ENCODE measurements around the gene LNX1. TPM values are rescaled to one million over a fixed set of nuclear protein-coding genes. Genes with fewer than 3 reads are reported as not detected.

The LNX1 gene
- total and polyA plus RNA-seq, 2 donors (not counting 3 experiments of a cell fraction or from before 2014, with no cell fraction given) = 0.72 to 1.3 TPM

- Histone ChIP-seq H3K4me1 (ENCODE audit: control insufficient read depth, extremely low read depth, insufficient read depth, low read length) (no peaks in the 10 kb centered on the region), H3K36me3 (ENCODE audit: control insufficient read depth in 2 of 2, extremely low read depth in 1 of 2, insufficient read depth in 2 of 2, low read length in 2 of 2) (no peaks in the 10 kb centered on the region), H3K9me1 (replicated peaks; ENCODE audit: control insufficient read depth, extremely low read depth, insufficient read depth, low read length) (no peaks in the 10 kb centered on the region), H3K79me2 (ENCODE audit: control insufficient read depth, insufficient read depth, low read length) (no peaks in the 10 kb centered on the region), H3K4me3 (replicated peaks in 1 of 3; ENCODE audit: insufficient read depth in 1 of 3, low read depth in 1 of 3, low read length in 3 of 3) (no peak overlapping the region), H3K9me3 (replicated peaks; ENCODE audit: control insufficient read depth, insufficient read depth, low read length) (no peaks in the 10 kb centered on the region), H3K9ac (replicated peaks; ENCODE audit: extremely low read depth, insufficient read depth, low read length) (no peak overlapping the region), H2AFZ (ENCODE audit: low read depth, low read length) (no peak overlapping the region), H3K27ac (ENCODE audit: insufficient read depth, low read depth, low read length) (no peak overlapping the region), H4K20me1 (replicated peaks; ENCODE audit: control insufficient read depth, extremely low read depth, insufficient read depth, low read length) (no peaks in the 10 kb centered on the region), H3K4me2 (ENCODE audit: insufficient read depth, low read length) (no peak overlapping the region), H3K27me3 (ENCODE audit: control insufficient read depth in 2 of 2, insufficient read depth in 2 of 2, low read length in 2 of 2) (no peaks in the 10 kb centered on the region)
- DNase-seq (ENCODE audit: low read depth, low spot score) = no peak
- intact Hi-C loops (cut with micrococcal nuclease) = no loop called here
- no TSS peak for BruUV-seq (replicated peaks)
- FAIRE-seq = no peak
- ChIA-PET POLR2A (no interaction called here), CTCF (no interaction called here)
- TF ChIP-seq FOS (IDR thresholded peaks at IDR 0.05; ENCODE audit: borderline replicate concordance, insufficient read depth, low read length) (no peak), MYC (IDR thresholded peaks at IDR 0.05; ENCODE audit: low read depth, low read length) (no peak), POLR2AphosphoS5 (IDR thresholded peaks at IDR 0.05; ENCODE audit: insufficient read depth, low read depth, low read length) (no peak), MAX (IDR thresholded peaks at IDR 0.05; ENCODE audit: insufficient read depth, insufficient read length) (no peak), GATA2 (IDR thresholded peaks at IDR 0.05; ENCODE audit: insufficient read depth, insufficient read length, low read depth, low read length) (no peak), POLR2A (IDR thresholded peaks at IDR 0.05; ENCODE audit: low read depth, low read length) (no peak), EZH2 (IDR thresholded peaks at IDR 0.05; ENCODE audit: borderline replicate concordance, low read depth, low read length, severe bottlenecking) (no peak), JUN (IDR thresholded peaks at IDR 0.05; ENCODE audit: borderline replicate concordance, insufficient read depth, insufficient read length, low read depth) (no peak), CTCF (IDR thresholded peaks at IDR 0.05; ENCODE audit: extremely low read depth in 1 of 2, insufficient read depth in 1 of 2, low read depth in 1 of 2, low read length in 2 of 2) (no peak)
- dilution Hi-C loops (cut with MboI; ENCODE audit: extremely low pct_ligation_motif_present, low sequenced_read_pairs) = no loop called here
These were observed 7.8 kb downstream of the LNX1 start for GRCh38 chr4:53583513-53583912.

Data from endothelial cell of umbilical vein (primary cell).